WTC11 (cell line): ENCODE data around the gene TFF2. TPM values are rescaled to one million over a fixed set of nuclear protein-coding genes. Genes with fewer than 3 reads are reported as not detected.

Source experiments
- ATAC-seq: fragments of 200-7000 bp; cut with Tn5 transposase; 2 replicates; pipeline ENCODE4 v1.10.0; 2021; ENCODE audit warnings: mild to moderate bottlenecking, moderate library complexity
- CTCF ChIA-PET: fragments of 300-600 bp; sonication (Branson Sonifier 250); formaldehyde crosslinking; loops from one replicate; lab custom pipeline; 2021; ENCODE audit warnings: antibody characterized with exemption; lab: Charles Lee
- POLR2A ChIA-PET: fragments of 350-600 bp; sonication (Branson Sonifier 250); formaldehyde crosslinking; loops from one replicate; lab custom pipeline; 2021; ENCODE audit warnings: antibody characterized with exemption; lab: Charles Lee
- DNase-seq: peaks from one replicate; pipeline ENCODE4 v3.0.0; 2021; ENCODE audit warnings: low spot score
- H3K27ac Mint-ChIP-seq: 2 replicates; pipeline ENCODE4 v1.8.0; 2021; ENCODE audit warnings: mixed read lengths
- H3K27me3 Mint-ChIP-seq: 2 replicates; pipeline ENCODE4 v1.8.0; 2021; ENCODE audit warnings: low read depth, mild to moderate bottlenecking, moderate library complexity, mixed read lengths
- H3K36me3 Mint-ChIP-seq: 2 replicates; pipeline ENCODE4 v1.8.0; 2021; ENCODE audit warnings: mixed read lengths
- H3K4me1 Mint-ChIP-seq: 2 replicates; pipeline ENCODE4 v1.8.0; 2022; ENCODE audit warnings: mixed read lengths
- H3K4me3 Mint-ChIP-seq: 2 replicates; pipeline ENCODE4 v1.8.0; 2021; ENCODE audit warnings: mild to moderate bottlenecking, moderate library complexity, mixed read lengths
- H3K9me3 Mint-ChIP-seq: 2 replicates; pipeline ENCODE4 v1.8.0; 2021; ENCODE audit warnings: mixed read lengths
- ATF1 ChIP-seq: sonication (generic); formaldehyde crosslinking; IDR thresholded peaks from 2 replicates; pipeline ENCODE4 v1.8.1; 2023; ENCODE audit warnings: mild to moderate bottlenecking, moderate library complexity, missing genetic modification reagents
- CBFB ChIP-seq: sonication (generic); formaldehyde crosslinking; IDR thresholded peaks from 2 replicates; pipeline ENCODE4 v1.8.1; 2022; ENCODE audit warnings: mild to moderate bottlenecking, low read depth, missing genetic modification reagents
- FOXP1 ChIP-seq: sonication (generic); formaldehyde crosslinking; IDR thresholded peaks from 2 replicates; pipeline ENCODE4 v1.8.0; 2022; ENCODE audit warnings: missing genetic modification reagents, mild to moderate bottlenecking, moderate library complexity, borderline replicate concordance
- GRHL2 ChIP-seq: fragments of 250-450 bp; sonication (Bioruptor Pico); IDR thresholded peaks from 2 replicates; pipeline ENCODE4 v1.8.0; 2022; ENCODE audit warnings: mild to moderate bottlenecking, moderate library complexity; ENCODE audit not compliant: insufficient replicate concordance, severe bottlenecking
- GTF2I ChIP-seq: fragments of 250-450 bp; sonication (Bioruptor Pico); conservative IDR thresholded peaks from 2 replicates; pipeline ENCODE4 v1.4.0; 2021; ENCODE audit warnings: mild to moderate bottlenecking
- KAT7 ChIP-seq: sonication (generic); formaldehyde crosslinking; IDR thresholded peaks from 2 replicates; pipeline ENCODE4 v1.8.1; 2023; ENCODE audit warnings: missing genetic modification reagents, mild to moderate bottlenecking, borderline replicate concordance
- NR1H2 ChIP-seq: sonication (generic); formaldehyde crosslinking; IDR thresholded peaks from 2 replicates; pipeline ENCODE4 v1.9.0; 2021; ENCODE audit warnings: mild to moderate bottlenecking, moderate library complexity, missing genetic modification reagents
- NR3C1 ChIP-seq: sonication (generic); formaldehyde crosslinking; conservative IDR thresholded peaks from 2 replicates; pipeline ENCODE4 v1.8.1; 2023; ENCODE audit warnings: low read depth, mild to moderate bottlenecking, missing genetic modification reagents
- OVOL2 ChIP-seq: fragments of 250-450 bp; sonication (Bioruptor Pico); IDR thresholded peaks from 2 replicates; pipeline ENCODE4 v1.9.0; 2021; ENCODE audit warnings: mild to moderate bottlenecking, borderline replicate concordance
- TCF7 ChIP-seq: sonication (generic); formaldehyde crosslinking; IDR thresholded peaks from 2 replicates; pipeline ENCODE4 v1.8.0; 2022; ENCODE audit warnings: mild to moderate bottlenecking, low read depth, missing genetic modification reagents, moderate library complexity
- TEAD1 ChIP-seq: sonication (generic); formaldehyde crosslinking; IDR thresholded peaks from 2 replicates; pipeline ENCODE4 v1.8.0; 2022; ENCODE audit warnings: mild to moderate bottlenecking, missing genetic modification reagents
- ZNF138 ChIP-seq: sonication (generic); formaldehyde crosslinking; conservative IDR thresholded peaks from 2 replicates; pipeline ENCODE4 v1.8.1; 2022; ENCODE audit warnings: mild to moderate bottlenecking, moderate library complexity, missing genetic modification reagents
- ZNF416 ChIP-seq: fragments of 250-450 bp; sonication (Bioruptor Pico); IDR thresholded peaks from 2 replicates; pipeline ENCODE4 v1.9.0; 2021; ENCODE audit warnings: mild to moderate bottlenecking, inconsistent platforms
- total RNA-seq: library from RNA; stranded (reverse); gene quantifications from 3 replicates; pipeline ENCODE4 v1.2.3, GENCODE V29; 2021
- TF ChIP-seq, protein P1 (sequence below): fragments of 250-450 bp; sonication (Bioruptor Pico); IDR thresholded peaks from 2 replicates; pipeline ENCODE4 v1.8.0; 2021; ENCODE audit warnings: mild to moderate bottlenecking
- TF ChIP-seq, protein P2 (sequence below): sonication (generic); formaldehyde crosslinking; IDR thresholded peaks from 2 replicates; pipeline ENCODE4 v1.8.0; 2023; ENCODE audit warnings: missing genetic modification reagents
- TF ChIP-seq, protein P3 (sequence below): sonication (generic); formaldehyde crosslinking; conservative IDR thresholded peaks from 2 replicates; pipeline ENCODE4 v1.8.1; 2023; ENCODE audit warnings: mild to moderate bottlenecking, low read depth, missing genetic modification reagents, moderate library complexity
- TF ChIP-seq, protein P4 (sequence below): fragments of 250-450 bp; sonication (Bioruptor Pico); IDR thresholded peaks from 2 replicates; pipeline ENCODE4 v1.9.0; 2021; ENCODE audit warnings: mild to moderate bottlenecking, borderline replicate concordance
- TF ChIP-seq, protein P5 (sequence below): sonication (generic); formaldehyde crosslinking; IDR thresholded peaks from 2 replicates; pipeline ENCODE4 v1.8.1; 2022; ENCODE audit warnings: low read depth, mild to moderate bottlenecking, moderate library complexity, missing genetic modification reagents, borderline replicate concordance
- TF ChIP-seq, protein P6 (sequence below): sonication (generic); formaldehyde crosslinking; IDR thresholded peaks from 2 replicates; pipeline ENCODE4 v1.8.1; 2022; ENCODE audit warnings: low read depth, missing genetic modification reagents, borderline replicate concordance
- TF ChIP-seq, protein P7 (sequence below): sonication (generic); formaldehyde crosslinking; IDR thresholded peaks from 2 replicates; pipeline ENCODE4 v1.8.0; 2023; ENCODE audit warnings: mild to moderate bottlenecking, missing genetic modification reagents

The TFF2 gene
- total RNA-seq, 1 experiment from 2014 or later: 0.33 TPM

DNA sequence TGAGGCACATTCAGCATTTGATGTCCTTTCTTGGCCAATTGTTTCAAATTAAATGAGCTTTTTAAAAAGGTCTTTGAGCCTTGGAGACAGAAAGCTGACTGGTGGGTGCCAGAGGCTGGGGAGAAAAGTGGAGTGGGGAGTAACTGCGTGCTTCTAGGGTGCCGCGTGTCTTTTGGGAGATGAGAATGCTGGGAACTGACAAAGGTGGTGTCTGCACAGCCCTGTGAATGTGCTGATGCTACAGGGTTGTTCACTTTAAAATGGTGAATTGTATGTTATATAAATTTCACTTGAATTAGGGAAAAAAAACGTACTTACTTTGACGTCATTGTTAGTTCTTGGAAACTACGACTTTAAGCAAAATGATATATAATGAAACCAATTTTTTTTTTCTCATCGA, 23.7 kb upstream of the TFF2 start:
- H3K27ac Mint-ChIP-seq: no peak overlapping the region
- H3K27me3 Mint-ChIP-seq: no peaks in the 10 kb centered on the region; the same call in 1 of the 2 replicates
- ATAC-seq (no peak), DNase-seq (no peak)
- H3K36me3 Mint-ChIP-seq: no peaks in the 10 kb centered on the region
- POLR2A ChIA-PET: interaction anchor here (1.1 kb wide), 1 partner anchor 14 kb away, joined by 3 read pairs; no protein-coding TSS in a partner anchor
- no peak overlapping the region for H3K4me3 Mint-ChIP-seq
- no peaks in the 10 kb centered on the region for H3K9me3 Mint-ChIP-seq
- CTCF ChIA-PET: interaction anchor here (0.8 to 2.0 kb wide), 4 partner anchors 15 to 64 kb away, joined by 3 to 10 read pairs (median 6); no protein-coding TSS in a partner anchor
- peaks cover 12% of the 10 kb centered on the region for H3K4me1 Mint-ChIP-seq
- TF ChIP-seq KAT7 (CRISPR knock-in tag): no peak
- TF ChIP-seq ZNF138 (CRISPR knock-in tag): no peak
- TF ChIP-seq TCF7 (CRISPR knock-in tag): no peak
- no peak for TF ChIP-seq NR1H2
- TF ChIP-seq CBFB: no peak
- no peak for TF ChIP-seq FOXP1 (CRISPR knock-in tag)
- TF ChIP-seq, protein P1, sequence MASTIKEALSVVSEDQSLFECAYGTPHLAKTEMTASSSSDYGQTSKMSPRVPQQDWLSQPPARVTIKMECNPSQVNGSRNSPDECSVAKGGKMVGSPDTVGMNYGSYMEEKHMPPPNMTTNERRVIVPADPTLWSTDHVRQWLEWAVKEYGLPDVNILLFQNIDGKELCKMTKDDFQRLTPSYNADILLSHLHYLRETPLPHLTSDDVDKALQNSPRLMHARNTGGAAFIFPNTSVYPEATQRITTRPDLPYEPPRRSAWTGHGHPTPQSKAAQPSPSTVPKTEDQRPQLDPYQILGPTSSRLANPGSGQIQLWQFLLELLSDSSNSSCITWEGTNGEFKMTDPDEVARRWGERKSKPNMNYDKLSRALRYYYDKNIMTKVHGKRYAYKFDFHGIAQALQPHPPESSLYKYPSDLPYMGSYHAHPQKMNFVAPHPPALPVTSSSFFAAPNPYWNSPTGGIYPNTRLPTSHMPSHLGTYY (CRISPR knock-in tag): no peak
- TF ChIP-seq TEAD1 (CRISPR knock-in tag): no peak
- TF ChIP-seq OVOL2 (CRISPR knock-in tag): no peak
- TF ChIP-seq, protein P2, sequence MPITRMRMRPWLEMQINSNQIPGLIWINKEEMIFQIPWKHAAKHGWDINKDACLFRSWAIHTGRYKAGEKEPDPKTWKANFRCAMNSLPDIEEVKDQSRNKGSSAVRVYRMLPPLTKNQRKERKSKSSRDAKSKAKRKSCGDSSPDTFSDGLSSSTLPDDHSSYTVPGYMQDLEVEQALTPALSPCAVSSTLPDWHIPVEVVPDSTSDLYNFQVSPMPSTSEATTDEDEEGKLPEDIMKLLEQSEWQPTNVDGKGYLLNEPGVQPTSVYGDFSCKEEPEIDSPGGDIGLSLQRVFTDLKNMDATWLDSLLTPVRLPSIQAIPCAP (CRISPR knock-in tag): no peak
- TF ChIP-seq, protein P3, sequence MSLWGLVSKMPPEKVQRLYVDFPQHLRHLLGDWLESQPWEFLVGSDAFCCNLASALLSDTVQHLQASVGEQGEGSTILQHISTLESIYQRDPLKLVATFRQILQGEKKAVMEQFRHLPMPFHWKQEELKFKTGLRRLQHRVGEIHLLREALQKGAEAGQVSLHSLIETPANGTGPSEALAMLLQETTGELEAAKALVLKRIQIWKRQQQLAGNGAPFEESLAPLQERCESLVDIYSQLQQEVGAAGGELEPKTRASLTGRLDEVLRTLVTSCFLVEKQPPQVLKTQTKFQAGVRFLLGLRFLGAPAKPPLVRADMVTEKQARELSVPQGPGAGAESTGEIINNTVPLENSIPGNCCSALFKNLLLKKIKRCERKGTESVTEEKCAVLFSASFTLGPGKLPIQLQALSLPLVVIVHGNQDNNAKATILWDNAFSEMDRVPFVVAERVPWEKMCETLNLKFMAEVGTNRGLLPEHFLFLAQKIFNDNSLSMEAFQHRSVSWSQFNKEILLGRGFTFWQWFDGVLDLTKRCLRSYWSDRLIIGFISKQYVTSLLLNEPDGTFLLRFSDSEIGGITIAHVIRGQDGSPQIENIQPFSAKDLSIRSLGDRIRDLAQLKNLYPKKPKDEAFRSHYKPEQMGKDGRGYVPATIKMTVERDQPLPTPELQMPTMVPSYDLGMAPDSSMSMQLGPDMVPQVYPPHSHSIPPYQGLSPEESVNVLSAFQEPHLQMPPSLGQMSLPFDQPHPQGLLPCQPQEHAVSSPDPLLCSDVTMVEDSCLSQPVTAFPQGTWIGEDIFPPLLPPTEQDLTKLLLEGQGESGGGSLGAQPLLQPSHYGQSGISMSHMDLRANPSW (CRISPR knock-in tag): no peak
- TF ChIP-seq, protein P4, sequence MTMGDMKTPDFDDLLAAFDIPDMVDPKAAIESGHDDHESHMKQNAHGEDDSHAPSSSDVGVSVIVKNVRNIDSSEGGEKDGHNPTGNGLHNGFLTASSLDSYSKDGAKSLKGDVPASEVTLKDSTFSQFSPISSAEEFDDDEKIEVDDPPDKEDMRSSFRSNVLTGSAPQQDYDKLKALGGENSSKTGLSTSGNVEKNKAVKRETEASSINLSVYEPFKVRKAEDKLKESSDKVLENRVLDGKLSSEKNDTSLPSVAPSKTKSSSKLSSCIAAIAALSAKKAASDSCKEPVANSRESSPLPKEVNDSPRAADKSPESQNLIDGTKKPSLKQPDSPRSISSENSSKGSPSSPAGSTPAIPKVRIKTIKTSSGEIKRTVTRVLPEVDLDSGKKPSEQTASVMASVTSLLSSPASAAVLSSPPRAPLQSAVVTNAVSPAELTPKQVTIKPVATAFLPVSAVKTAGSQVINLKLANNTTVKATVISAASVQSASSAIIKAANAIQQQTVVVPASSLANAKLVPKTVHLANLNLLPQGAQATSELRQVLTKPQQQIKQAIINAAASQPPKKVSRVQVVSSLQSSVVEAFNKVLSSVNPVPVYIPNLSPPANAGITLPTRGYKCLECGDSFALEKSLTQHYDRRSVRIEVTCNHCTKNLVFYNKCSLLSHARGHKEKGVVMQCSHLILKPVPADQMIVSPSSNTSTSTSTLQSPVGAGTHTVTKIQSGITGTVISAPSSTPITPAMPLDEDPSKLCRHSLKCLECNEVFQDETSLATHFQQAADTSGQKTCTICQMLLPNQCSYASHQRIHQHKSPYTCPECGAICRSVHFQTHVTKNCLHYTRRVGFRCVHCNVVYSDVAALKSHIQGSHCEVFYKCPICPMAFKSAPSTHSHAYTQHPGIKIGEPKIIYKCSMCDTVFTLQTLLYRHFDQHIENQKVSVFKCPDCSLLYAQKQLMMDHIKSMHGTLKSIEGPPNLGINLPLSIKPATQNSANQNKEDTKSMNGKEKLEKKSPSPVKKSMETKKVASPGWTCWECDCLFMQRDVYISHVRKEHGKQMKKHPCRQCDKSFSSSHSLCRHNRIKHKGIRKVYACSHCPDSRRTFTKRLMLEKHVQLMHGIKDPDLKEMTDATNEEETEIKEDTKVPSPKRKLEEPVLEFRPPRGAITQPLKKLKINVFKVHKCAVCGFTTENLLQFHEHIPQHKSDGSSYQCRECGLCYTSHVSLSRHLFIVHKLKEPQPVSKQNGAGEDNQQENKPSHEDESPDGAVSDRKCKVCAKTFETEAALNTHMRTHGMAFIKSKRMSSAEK (CRISPR knock-in tag): no peak
- no peak for TF ChIP-seq GRHL2 (CRISPR knock-in tag)
- no peak for TF ChIP-seq ATF1
- TF ChIP-seq NR3C1 (CRISPR knock-in tag): no peak

DNA sequence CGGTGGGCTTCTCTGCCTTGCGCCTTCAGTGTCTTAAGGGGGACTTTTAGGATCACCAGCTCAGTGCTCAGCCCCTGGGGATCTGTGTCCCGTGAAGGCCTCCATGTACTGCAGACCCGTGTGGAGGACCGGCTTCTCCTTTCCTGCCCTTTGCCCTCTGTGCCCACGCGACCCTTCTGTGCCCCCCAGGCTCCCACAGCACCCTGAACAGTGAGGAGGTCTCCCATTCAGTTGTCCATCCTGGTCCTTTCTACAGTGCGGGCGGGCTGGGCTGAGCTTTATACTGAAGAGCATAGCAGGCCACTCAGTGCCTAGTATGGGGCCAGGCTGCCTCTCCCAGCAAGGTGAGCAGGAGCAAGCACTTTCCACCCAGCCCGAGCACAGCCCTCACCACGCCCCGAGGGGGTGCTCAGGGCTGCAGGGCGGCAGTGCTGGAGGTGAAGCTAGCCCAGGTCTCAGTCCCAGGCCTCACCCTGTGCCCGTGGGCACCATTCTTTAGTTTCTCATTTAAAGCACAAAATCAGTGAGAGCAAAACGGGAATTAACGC, 23.2 kb upstream of the TFF2 start:
- ATAC-seq (no peak), DNase-seq (no peak)
- H3K9me3 Mint-ChIP-seq: no peaks in the 10 kb centered on the region
- H3K4me1 Mint-ChIP-seq: peaks cover 12% of the 10 kb centered on the region
- ChIA-PET POLR2A (no interaction called here), CTCF (interaction anchor here (1.1 to 2.0 kb wide), 3 partner anchors 15 to 64 kb away, joined by 4 to 10 read pairs (median 8); no protein-coding TSS in a partner anchor)
- TF ChIP-seq, protein P5, sequence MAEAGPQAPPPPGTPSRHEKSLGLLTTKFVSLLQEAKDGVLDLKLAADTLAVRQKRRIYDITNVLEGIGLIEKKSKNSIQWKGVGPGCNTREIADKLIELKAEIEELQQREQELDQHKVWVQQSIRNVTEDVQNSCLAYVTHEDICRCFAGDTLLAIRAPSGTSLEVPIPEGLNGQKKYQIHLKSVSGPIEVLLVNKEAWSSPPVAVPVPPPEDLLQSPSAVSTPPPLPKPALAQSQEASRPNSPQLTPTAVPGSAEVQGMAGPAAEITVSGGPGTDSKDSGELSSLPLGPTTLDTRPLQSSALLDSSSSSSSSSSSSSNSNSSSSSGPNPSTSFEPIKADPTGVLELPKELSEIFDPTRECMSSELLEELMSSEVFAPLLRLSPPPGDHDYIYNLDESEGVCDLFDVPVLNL: no peak
- TF ChIP-seq ATF1 (no peak), GTF2I (CRISPR knock-in tag) (no peak), ZNF416 (CRISPR knock-in tag) (no peak)
- TF ChIP-seq, protein P6, sequence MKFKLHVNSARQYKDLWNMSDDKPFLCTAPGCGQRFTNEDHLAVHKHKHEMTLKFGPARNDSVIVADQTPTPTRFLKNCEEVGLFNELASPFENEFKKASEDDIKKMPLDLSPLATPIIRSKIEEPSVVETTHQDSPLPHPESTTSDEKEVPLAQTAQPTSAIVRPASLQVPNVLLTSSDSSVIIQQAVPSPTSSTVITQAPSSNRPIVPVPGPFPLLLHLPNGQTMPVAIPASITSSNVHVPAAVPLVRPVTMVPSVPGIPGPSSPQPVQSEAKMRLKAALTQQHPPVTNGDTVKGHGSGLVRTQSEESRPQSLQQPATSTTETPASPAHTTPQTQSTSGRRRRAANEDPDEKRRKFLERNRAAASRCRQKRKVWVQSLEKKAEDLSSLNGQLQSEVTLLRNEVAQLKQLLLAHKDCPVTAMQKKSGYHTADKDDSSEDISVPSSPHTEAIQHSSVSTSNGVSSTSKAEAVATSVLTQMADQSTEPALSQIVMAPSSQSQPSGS: no peak
- TF ChIP-seq, protein P7, sequence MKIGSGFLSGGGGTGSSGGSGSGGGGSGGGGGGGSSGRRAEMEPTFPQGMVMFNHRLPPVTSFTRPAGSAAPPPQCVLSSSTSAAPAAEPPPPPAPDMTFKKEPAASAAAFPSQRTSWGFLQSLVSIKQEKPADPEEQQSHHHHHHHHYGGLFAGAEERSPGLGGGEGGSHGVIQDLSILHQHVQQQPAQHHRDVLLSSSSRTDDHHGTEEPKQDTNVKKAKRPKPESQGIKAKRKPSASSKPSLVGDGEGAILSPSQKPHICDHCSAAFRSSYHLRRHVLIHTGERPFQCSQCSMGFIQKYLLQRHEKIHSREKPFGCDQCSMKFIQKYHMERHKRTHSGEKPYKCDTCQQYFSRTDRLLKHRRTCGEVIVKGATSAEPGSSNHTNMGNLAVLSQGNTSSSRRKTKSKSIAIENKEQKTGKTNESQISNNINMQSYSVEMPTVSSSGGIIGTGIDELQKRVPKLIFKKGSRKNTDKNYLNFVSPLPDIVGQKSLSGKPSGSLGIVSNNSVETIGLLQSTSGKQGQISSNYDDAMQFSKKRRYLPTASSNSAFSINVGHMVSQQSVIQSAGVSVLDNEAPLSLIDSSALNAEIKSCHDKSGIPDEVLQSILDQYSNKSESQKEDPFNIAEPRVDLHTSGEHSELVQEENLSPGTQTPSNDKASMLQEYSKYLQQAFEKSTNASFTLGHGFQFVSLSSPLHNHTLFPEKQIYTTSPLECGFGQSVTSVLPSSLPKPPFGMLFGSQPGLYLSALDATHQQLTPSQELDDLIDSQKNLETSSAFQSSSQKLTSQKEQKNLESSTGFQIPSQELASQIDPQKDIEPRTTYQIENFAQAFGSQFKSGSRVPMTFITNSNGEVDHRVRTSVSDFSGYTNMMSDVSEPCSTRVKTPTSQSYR (CRISPR knock-in tag): no peak
- TF ChIP-seq, all 79 proteins: peak for 0
- H3K36me3 Mint-ChIP-seq: no peaks in the 10 kb centered on the region
- H3K4me3 Mint-ChIP-seq: no peak overlapping the region
- no peak overlapping the region for H3K27ac Mint-ChIP-seq
- no peaks in the 10 kb centered on the region; the same call in 1 of the 2 replicates for H3K27me3 Mint-ChIP-seq
